Stimulated activated CD4-positive, alpha-beta T cell treated with anti-CD3 and anti-CD28 coated beads, Interleukin-15, amount 100 ng/mL, for 48 hours (primary cell): ENCODE measurements around the gene BACE2.

Experiments used
- DNase-seq, 2 donors: peaks; one replicate each; pipeline ENCODE4 v3.0.0-alpha.2; 2020; ENCODE audit warnings: low read depth in 2 of 2

Gene BACE2

GRCh38 chr21:41321908-41322495 is 154.0 kb downstream of the BACE2 start:
- DNase-seq = no peak

- no peak for DNase-seq
Observed at GRCh38 chr21:41322496-41323382, 154.8 kb downstream of the BACE2 start.

GRCh38 chr21:41325138-41325912 is 157.4 kb downstream of the BACE2 start:
- no peak for DNase-seq

- no peak for DNase-seq
Observed at GRCh38 chr21:41326414-41327080, 158.6 kb downstream of the BACE2 start.

- no peak for DNase-seq
Observed at GRCh38 chr21:41327753-41328152, 159.8 kb downstream of the BACE2 start.

GRCh38 chr21:41328660-41329607 is 161.0 kb downstream of the BACE2 start:
- no peak for DNase-seq
